Measurements from ENCODE around the gene CNGB1. TPM values are rescaled to one million over a fixed set of nuclear protein-coding genes. Genes with fewer than 3 reads are reported as not detected.

The CNGB1 gene
- total and polyA plus RNA-seq, 9 donors = 0.11 TPM; not detected in 8

- Histone ChIP-seq H3K36me3 (no peaks in the 10 kb centered on the region), H3K27me3 (no peaks in the 10 kb centered on the region), H3K27ac (no peak overlapping the region), H3K4me1 (ENCODE audit: insufficient read depth) (no peaks in the 10 kb centered on the region), H3K4me3 (no peak overlapping the region), H3K9me3 (no peaks in the 10 kb centered on the region)
- TF ChIP-seq EP300 (IDR thresholded peaks at IDR 0.05) = no peak
- TF ChIP-seq POLR2A (IDR thresholded peaks at IDR 0.05) = no peak
- no peak for TF ChIP-seq CTCF (IDR thresholded peaks at IDR 0.05)
- WGBS, 3 donors = 45 to 57% (median 53%) methylated on average over 4 of the region's 4 CpGs
- intact Hi-C loops (cut with DNase I) = no loop called here
- no peak for DNase-seq
Observed at GRCh38 chr16:57935904-57936303, 35.0 kb downstream of the CNGB1 start.

- Histone ChIP-seq H3K27me3 (no peaks in the 10 kb centered on the region), H3K4me3 (no peak overlapping the region), H3K36me3 (no peaks in the 10 kb centered on the region), H3K27ac (no peak overlapping the region), H3K9me3 (no peaks in the 10 kb centered on the region), H3K4me1 (ENCODE audit: insufficient read depth) (no peaks in the 10 kb centered on the region)
- WGBS, 3 donors = 79 to 85% (median 83%) methylated on average over 2 of the region's 2 CpGs
- no peak for DNase-seq
- TF ChIP-seq CTCF (IDR thresholded peaks at IDR 0.05) (no peak), EP300 (IDR thresholded peaks at IDR 0.05) (no peak)
- intact Hi-C loops (cut with DNase I) = no loop called here
Observed at GRCh38 chr16:57930533-57930932, 40.4 kb downstream of the CNGB1 start.

GRCh38 chr16:57929250-57929649 lies 41.7 kb downstream of the CNGB1 start:
- TF ChIP-seq EP300 (IDR thresholded peaks at IDR 0.05) (no peak), CTCF (IDR thresholded peaks at IDR 0.05) (no peak), POLR2A (IDR thresholded peaks at IDR 0.05) (no peak)
- H3K9me3 ChIP-seq = no peaks in the 10 kb centered on the region

DNA sequence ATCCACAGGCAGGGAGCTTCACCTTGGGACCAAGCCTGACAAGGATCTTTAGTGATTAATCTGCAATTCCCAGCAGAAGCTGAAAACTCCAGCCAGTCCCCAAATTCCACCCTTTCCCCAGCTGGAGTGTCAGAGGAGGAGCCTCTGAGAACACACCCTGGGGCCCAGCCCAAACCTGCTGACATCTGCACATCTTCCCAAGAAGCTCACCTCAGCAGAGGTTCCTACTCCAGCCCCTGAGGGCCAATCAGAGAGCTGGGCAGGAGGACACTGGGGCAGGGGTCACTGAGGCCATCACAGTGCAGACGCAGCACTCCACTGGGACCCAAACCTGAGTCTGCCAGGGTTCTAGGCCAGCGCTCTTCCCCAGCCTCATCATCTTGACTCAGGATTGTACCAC lies 44.9 kb downstream of the CNGB1 start:
- DNase-seq = no peak
- intact Hi-C loops (cut with DNase I) = no loop called here
- no peaks in the 10 kb centered on the region for H3K4me1 ChIP-seq (ENCODE audit: insufficient read depth)
- 86 to 92% (median 90%) methylated on average over 2 of the region's 2 CpGs for WGBS, 3 donors
- H3K4me3 ChIP-seq = no peak overlapping the region
- no peaks in the 10 kb centered on the region for H3K27me3 ChIP-seq
- H3K9me3 ChIP-seq = no peaks in the 10 kb centered on the region
- no peaks in the 10 kb centered on the region for H3K36me3 ChIP-seq
- TF ChIP-seq CTCF (IDR thresholded peaks at IDR 0.05) = no peak
- no peak for TF ChIP-seq EP300 (IDR thresholded peaks at IDR 0.05)
- TF ChIP-seq POLR2A (IDR thresholded peaks at IDR 0.05) = no peak
- no peak overlapping the region for H3K27ac ChIP-seq

More at GRCh38 chr16:57929250-57929649, 41.7 kb downstream of the CNGB1 start:
- Histone ChIP-seq H3K36me3 (no peaks in the 10 kb centered on the region), H3K27me3 (no peaks in the 10 kb centered on the region), H3K4me3 (no peak overlapping the region), H3K27ac (no peak overlapping the region), H3K4me1 (ENCODE audit: insufficient read depth) (no peaks in the 10 kb centered on the region)
- intact Hi-C loops (cut with DNase I) = no loop called here
- WGBS, 3 donors = 74 to 80% (median 77%) methylated on average over 3 of the region's 3 CpGs
- no peak for DNase-seq

- Histone ChIP-seq H3K27me3 (no peaks in the 10 kb centered on the region), H3K4me1 (ENCODE audit: insufficient read depth) (no peaks in the 10 kb centered on the region), H3K36me3 (no peaks in the 10 kb centered on the region), H3K9me3 (no peaks in the 10 kb centered on the region), H3K27ac (no peak overlapping the region), H3K4me3 (no peak overlapping the region)
- TF ChIP-seq EP300 (IDR thresholded peaks at IDR 0.05) (no peak), POLR2A (IDR thresholded peaks at IDR 0.05) (no peak), CTCF (IDR thresholded peaks at IDR 0.05) (no peak)
- WGBS, 3 donors = 67 to 69% (median 69%) methylated on average over 3 of the region's 3 CpGs
- no peak for DNase-seq
- intact Hi-C loops (cut with DNase I) = no loop called here
Observed at GRCh38 chr16:57925310-57925709, 45.6 kb downstream of the CNGB1 start.

Measured in ovary (tissue), 9 donors.